Non-pigmented ciliary epithelial cell (primary cell): Measurements from ENCODE around the gene NDUFAF8.

Experiments used
- DNase-seq: peaks from one replicate; pipeline ENCODE4 v3.0.0-alpha.2; 2010; ENCODE audit warnings: low read depth

The NDUFAF8 gene, protein sequence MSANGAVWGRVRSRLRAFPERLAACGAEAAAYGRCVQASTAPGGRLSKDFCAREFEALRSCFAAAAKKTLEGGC

DNA sequence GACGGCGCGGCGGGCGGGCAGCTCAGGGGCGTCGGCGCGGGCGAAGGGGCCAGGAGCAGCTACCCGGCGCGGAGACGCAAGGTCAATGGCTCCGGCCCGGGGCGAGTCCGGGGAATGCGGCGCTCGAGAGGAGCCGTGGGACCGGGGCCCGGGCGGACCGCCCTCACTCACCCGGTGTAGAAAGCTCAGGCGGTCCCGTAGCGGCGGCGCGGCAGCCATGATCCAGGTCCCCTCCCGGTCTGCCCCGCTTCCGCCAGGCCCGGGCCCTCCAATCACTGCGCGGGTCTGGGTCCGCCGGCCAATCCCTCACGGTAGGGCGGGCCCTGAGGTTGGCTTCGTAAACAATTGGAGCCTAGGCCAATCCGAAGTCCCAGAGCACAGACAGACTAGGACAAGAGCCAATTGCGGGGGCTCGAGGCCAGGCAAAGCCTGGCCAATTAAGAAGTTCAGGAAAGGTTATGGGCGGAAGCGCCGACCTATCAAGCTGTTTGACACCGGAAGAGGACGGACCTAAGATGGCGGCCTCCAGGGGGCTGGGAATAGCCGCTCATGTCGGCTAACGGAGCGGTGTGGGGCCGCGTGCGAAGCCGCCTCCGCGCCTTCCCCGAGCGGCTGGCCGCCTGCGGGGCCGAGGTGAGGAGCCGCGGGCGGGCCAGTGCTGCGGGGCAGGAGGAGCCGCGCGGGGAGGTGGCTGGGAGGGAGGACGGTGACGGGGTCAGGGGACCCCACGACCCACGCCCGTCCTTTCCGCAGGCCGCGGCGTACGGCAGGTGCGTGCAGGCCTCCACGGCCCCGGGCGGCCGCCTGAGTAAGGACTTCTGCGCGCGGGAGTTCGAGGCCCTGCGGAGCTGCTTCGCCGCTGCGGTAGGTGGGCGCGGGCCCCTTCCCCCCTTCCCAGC lies at the start of gene NDUFAF8, which contains the start of gene TEPSIN:
TSS of gene NDUFAF8 (plus strand) at position 504 of the 899 bp plus-strand sequence. CDS start at position 550, 46 bp downstream.
TSS of gene TEPSIN (minus strand) at position 241 of the 899 bp plus-strand sequence. CDS start at position 219, 22 bp downstream.
- peak; percentile 96 for DNase-seq

DNA sequence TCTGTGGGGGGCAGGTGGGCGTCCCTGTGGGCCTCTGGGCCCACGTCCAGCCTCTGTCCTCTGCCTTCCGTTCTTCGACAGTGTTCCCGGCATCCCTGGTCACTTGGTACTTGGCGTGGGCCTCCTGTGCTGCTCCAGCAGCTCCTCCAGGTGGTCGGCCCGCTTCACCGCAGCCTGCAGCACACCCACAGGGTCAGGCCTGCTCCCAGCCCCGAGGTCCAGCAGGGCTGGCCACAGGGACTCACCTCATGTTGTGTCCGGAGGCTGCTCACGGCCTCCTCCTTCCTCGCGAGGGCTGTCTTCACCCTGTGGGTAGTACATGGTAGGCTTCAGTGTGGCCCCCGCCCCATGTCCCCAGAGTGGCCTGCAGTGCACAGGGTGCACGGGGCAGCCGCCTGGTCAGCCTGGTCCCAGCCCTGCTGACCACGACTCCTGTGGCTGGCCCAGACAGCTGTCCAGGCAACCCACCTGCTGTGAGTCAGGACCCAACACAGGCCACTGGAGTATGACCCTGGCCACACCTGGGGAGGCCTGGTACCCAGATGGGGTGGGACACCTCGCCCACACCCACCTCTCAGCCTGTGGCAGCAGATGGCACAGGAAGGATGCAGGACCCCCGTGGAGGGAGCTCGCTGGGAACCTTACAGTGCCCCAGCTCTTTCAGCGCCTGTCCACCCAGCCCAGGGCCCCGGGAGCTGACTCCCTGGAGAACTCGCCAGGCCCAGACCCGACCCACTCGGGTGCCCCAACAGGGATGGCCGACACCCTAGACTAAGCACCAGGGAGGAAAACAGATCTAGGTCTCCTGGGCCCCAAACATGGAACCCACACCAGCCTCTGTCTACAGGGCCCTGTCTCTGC lies 49.2 kb upstream of the NDUFAF8 start:
- no peak for DNase-seq

DNA sequence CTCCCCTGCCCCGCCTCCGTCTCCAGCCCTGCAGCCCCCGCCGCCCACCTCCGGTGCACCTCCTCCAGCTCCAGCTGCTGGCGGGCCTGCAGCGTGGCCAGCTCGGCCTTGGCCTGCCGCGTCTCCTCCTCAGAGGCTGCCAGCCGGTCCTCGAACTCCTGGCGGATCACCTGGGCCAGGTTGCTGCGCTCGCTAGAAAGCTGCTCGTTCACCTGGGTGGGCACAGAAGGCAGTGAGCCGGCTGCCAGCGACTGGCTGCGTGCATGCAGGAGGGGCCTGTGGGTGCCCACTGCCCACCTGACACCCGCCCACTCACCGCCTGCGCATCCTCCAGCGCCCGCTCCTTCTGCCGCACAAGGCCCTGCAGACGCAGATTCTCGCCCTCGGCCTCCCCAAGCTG lies 48.5 kb upstream of the NDUFAF8 start:
- no peak for DNase-seq

DNA sequence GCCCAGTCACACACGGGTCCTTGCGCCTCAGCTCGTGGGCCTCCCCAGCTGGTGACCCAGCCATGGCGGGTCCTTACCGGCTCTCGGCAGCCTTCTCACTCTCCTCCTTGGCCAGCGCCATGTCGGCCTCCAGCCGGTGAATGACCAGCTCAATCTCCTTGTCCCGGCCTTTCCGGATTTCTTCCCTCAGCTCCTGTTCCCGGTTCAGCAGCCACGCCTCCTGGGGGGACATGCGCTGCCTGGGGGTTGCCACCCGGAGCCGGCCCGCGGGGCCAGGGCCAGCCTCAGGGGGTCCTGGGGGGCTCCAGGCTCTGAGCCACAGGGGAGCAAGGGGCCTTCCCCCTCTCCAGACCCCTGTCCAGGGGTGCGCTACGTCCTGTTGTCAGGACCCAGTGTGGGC lies 48.0 kb upstream of the NDUFAF8 start:
- no peak for DNase-seq

DNA sequence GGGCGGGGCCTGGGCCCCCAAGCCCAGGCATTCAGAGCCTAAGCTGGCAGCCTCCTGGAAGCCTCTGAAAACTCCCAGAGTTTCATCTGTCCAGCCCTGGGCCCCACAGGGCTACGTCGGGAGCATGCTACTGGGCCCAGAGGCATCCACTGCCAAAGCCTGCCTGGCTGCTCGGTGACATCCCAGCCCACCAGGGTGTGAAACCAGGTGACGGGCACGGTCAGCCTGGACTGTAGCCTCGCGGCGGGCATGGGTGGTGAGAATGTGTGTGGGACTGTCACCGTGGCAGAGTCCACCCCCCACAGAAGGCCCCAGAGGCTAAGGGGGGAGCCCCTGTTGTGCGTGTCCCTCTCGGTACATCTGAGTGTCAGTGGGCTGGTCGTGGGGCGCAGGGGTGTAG lies 47.5 kb upstream of the NDUFAF8 start:
- no peak for DNase-seq

DNA sequence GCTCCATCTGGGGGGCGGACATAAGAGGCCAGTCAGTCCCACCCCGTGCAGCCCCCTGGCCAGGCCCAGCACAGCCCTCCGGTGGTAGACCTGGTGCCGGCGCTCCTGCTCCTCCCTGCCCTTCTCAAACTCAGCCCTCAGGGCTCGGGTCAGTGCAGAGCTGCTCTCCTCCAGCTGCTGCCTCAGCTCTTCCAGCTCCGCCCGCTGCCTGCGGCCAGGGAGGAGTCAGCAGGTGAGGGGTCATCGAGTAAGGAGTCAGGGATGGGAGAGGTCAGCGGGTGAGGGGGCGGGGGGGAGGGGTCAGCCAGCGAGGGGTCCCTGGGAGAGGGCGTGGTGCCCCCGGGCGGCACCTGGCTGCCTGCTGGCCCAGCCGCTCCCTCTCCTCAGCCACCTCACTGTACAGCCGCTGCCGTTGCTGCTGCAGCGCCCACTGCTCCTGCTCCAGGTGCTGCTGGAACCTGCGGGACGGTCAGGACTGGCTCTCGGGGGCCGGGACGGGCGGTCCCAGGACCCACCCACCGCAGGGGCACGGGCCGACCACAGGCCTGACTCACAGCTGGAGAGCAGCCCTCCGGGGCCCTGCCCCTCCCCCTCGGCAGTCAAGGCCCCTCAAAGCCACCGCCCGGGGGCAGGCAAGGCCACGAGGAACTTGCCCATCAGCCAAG lies 46.6 kb upstream of the NDUFAF8 start:
- no peak for DNase-seq

DNA sequence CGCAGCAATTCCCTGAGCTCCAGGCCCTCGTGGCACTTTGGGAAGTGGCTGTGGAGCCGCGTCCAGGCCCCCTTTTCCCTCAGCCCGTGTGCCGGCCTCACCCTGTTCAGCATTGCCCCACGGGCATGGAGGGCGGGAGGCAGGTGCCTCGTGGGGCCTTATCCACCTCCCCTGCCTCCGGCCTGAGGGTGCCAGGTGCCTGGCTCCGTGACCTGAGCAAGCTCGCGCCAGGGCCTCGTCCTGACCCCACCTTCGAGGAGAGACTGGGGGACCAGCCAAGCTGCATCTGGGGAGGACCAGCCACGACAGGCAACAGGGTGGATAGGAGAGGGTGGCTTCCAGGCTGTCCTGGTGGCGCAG lies 46.1 kb upstream of the NDUFAF8 start:
- DNase-seq, result no peak

DNA sequence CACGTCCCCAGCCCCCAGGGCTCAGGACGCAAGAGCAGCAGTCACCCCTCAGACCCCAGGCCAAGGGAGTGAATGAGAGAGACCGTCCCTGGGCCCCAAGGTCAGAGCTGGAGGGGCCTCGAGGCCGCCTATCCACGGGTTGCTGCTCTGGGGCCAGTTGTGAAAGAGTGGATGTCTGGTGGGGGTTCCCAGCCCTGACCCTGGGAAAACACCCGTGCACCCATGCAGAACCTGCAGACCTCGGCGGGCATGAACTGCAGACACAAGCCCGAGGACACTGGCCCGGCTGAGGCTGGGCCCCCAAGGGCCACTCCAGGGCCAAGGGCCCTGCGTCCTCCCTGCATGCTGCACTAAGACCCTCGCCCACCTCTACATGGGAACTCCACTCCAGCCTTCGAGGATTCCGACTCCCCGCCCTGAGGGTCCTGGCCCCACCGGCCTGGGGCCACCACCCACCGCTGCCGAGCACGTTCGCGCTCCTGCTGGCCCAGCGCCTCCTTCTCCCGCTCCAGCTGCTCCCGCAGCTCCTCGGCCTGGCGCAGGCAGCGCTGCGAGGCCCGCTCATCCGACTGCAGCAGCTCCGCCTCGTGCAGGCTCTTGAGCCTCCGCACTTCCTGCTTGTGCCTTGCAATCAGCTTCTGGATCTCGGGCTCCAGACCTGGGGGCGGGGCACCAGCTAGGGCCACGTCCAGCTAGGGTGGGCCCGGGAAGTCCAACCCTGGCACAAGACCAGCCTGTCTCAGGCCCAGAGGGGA lies 45.5 kb upstream of the NDUFAF8 start:
- DNase-seq, result no peak

DNA sequence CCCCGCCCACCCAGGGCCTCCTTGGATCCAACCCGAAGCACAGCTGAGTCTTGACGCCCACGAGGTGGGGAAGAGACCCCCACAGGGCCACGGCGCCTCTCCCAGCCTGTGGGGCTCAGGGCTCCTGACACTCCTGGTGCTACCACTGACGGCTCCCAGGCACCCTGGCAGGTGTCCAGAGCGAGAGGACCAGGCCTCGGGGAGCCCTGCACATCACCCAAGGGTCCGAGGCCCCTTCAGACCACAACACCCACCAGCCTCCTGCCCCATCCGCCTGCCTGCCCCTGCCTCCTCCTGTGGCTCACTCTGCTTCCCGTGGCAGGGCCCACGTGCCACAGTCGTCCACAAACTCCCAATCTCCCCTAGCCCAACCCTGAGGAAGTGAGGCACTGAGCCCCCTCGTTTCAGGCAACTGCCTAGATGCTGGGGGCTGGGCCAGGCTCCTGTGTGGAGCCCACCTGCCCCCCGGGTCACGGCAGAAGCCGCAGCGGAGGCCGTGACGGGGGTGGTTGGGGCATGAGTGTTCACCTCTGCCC lies 44.8 kb upstream of the NDUFAF8 start:
- no peak for DNase-seq

DNA sequence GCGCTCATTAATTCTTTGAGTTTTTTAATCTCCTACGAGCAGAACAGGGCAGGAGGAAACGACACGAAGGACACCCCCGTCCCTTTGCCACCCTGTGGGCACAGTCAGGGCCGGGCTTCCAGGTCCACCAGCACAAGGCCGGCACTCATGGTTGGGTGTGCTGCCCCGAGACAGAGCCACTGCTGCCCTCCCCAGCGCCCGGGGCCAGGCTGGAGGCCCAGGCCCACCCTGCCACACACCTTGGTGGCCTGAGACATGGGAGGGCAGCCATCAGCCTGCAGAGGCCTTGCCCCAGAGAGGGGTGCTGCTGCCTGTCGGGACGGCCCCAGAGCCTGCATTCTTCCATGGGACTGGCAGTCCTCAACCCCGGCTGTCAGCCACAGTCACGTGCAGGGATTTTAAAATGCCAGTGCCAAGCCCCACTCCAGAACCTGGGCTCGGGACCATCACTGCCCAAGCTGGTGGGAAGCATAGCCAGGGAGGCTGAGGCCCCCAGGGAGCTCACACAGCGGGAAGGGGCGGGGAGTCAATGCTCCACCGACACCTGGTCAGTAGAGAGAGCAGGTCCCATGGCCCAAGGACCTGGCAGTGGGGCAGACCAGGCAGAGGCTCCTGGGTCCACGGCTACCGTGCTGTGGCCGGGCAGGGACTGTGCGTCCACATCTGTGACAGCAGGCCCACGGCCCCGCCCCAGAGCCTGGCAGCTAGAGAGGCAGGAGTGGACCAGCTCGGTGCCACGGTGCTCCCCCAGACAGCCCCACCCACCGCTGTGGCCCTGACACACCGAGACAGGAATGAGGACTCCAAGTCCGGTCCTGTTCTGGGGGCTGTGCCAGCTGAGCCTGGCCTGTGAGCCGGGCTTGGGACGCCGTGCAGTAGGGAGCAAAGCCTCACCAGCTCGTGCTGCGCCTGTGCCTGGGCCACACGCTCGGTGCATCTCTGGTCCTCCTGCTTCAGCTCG lies 43.9 kb upstream of the NDUFAF8 start:
- DNase-seq, result no peak

DNA sequence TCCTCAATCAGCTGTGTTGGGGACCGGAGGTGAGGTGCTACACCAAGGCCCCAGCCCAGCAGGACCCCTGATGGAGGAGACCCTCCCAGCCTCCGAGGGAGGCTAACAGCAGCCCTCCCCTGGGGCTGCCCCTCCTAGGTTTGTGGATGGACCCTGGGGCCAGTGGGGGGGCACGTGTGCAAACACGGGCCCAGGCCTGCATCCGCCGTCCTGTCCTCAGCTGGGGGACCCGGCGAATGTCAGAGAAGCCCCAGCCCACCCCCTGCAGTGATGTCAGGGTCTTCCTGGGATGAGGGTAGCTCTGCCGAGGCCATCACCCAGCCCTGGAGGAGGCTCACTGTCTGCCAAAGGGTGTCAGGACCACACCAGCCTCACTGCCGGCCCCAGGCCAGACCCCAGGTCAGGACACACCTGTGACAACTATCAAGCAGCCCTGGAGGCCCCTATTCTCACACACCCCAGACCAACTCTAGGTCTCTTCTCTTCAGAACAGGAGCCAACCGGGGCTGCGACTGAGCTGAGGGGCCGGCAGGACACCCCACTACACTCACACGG lies 43.1 kb upstream of the NDUFAF8 start:
- DNase-seq, result no peak

DNA sequence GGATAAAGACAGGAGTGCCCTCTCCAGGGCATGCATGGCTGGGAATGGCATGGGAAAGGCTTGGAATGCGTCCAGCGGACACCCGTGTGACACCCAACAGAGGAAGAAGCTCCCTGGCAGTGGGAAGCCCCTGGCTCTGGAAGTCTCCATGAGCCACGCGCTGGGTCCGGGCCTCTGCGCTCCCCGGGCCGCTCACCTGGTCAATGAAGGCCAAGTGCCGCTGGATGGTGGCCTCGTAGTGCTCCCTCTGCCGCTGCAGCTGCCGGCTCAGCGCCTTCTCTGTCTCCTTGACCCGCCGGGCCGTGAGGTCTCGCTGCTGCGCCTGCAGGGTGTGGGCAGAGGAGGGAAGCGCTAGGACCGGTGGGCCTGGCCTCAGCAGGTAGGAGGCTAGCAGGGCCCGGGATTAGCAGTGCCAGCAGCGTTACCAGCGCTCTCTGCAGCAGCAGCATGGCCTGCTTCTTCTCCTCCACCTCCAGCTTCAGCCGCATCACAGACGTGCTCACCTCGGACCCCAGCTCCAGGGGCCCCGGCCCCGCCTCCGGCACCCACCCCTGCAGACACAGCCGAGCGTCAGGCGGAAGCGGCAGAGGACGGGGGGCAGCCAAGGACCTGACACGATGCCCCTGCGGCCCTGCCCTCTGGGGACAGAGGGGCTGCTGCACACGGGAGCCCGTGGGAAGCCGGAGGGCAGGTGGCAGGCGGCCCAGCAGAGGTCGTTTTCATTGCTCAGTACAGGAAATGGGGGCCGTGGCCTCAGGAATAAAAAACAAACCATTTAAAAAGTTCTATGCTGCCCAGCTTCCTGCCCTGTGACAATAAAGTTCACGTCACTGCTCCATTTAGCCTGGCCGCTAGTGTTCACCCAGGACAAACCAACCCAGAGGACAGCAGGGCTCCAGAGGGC lies 42.4 kb upstream of the NDUFAF8 start:
- no peak for DNase-seq

DNA sequence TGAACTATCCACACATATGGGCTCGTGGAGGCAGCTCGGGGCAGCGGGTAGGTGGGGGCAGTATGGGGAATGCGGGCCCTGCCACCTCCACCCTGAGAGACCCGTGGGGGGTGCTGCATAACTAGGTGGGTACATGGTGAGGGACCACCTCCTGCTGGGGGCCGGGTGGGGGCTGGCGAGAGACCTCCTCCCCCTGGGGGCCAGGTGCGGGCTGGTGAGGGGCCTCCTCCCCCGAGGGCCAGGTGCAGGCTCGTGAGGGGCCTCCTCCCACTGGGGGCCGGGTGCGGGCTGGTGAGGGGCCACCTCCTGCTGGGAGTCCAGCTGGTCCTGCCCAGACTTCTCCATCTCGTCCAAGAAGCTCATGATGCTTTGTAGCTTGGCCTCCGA lies 41.7 kb upstream of the NDUFAF8 start:
- no peak for DNase-seq

DNA sequence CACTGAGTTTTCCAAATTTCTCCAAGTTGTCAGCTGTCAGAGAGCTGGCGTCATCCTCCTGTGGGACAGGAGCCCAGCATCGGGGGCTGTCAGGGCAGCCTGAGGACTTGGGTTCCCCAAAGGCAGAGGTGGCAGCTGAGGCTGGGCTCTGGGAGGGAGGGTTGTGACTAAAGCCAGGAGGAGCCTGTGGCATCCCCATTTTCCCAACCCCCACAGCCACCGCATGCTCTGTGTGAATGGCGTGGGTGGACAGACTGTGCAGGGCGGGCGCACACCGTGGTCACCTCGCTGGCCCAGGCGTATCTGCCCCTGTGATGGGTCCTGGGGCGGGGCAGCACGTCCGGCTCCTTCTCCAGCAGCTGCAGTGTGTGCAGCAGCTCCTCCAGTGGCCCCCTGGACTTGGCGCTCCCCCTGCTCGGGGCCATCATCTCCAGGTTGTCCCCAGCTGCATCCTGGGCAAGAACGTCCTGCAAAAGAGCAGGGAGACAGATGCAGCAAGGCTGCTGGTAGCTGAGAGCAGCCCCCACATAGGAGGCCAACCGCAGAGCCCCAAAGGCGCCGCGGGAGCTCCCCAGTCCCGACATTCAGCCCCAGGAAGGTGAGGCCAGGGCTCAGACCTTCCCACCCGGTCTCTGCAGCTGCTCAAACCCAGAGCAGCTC lies 41.2 kb upstream of the NDUFAF8 start:
- no peak for DNase-seq

DNA sequence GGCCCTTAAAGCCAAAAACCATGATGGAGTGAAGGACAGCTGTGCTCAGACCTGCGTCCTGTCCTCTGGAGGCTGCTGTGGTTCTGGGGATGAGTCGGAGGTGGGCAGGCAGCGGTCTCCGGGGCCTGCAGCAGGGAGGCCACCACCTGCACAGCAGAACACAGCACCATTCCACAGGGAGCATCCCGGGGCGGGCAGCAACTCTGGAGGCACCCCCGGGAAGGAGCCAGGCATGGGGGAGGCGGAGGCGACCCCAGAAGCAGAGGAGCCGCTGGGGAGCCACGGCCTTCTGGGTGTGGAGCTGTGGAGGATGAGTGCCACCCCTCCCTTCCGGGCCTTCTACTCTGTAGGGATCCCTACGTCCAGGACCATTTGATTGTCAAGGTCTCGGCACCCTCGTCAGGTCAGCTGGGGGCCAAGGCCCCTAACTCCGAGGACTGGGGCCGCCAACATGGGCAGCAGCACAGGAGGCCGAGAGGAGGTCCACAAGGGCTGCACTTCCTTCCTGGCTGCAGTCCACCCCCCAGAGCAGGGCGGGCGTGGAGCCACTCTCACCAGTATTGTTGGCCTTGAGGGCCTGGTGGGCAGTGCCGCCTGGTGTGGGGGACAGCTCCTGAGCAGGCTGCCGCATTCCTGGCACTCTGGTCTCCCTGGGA lies 40.2 kb upstream of the NDUFAF8 start:
- DNase-seq, result no peak

DNA sequence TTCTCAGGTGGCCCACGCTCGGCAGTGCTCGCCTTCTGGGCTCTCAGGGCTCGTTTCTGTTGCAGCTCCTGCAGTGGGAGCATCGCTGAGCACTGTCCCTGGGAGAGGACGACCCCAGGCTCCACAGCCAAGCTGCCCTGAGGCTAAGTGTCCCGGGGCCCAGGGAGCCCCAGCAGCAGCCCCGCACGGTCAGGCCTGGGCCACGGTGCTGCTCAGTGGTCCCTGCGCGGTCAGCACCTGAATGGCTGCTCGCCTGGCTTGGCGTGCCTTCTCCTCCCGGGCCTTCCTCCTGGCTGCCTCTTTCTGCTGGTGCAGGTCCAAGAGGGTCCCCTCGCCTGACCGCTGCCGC lies 39.7 kb upstream of the NDUFAF8 start:
- DNase-seq, result no peak

DNA sequence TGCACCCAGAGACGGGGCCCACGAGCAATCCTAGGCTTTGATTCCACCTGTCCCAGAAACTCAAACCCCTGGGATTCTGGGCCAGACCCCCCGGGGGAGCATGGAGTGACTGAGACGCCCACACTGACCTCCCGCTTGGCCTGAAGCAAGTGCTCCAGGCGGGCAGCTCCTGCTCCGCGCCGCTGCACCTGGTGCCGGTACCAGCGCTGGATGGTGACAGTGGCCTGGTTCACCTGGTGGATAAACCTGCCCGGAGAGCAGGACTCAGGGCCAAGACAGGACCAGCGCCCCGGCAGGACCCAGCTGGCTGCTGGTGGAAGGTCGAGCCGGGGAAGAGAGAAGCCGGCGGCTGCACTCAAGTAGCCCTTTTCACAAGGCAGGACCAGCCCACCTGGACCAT lies 38.9 kb upstream of the NDUFAF8 start:
- no peak for DNase-seq
